WERI-Rb-1 (cell line): ENCODE measurements around the gene MBTPS1.
A peak's percentile ranks its signal among the peaks of the same experiment; 100 is the strongest.

ENCODE experiments used
- DNase-seq: peaks from one replicate; pipeline ENCODE4 v3.0.0-alpha.2; 2020
- H3K27ac ChIP-seq: fragments of 250-450 bp; sonication (Bioruptor Pico); 2 replicates; pipeline ENCODE4 v1.5.1; 2020; ENCODE audit warnings: mild to moderate bottlenecking, moderate library complexity
- H3K27me3 ChIP-seq: fragments of 250-450 bp; sonication (Bioruptor Pico); 2 replicates; pipeline ENCODE4 v1.5.1; 2021; ENCODE audit warnings: mild to moderate bottlenecking, low read depth, moderate library complexity; ENCODE audit not compliant: insufficient read depth, severe bottlenecking
- H3K36me3 ChIP-seq: fragments of 250-450 bp; sonication (Bioruptor Pico); 2 replicates; pipeline ENCODE4 v1.5.1; 2020; ENCODE audit warnings: mild to moderate bottlenecking, moderate library complexity
- H3K4me3 ChIP-seq: 2 replicates; pipeline ENCODE4 v1.5.1; 2011; ENCODE audit warnings: low read depth, mild to moderate bottlenecking, control low read depth, low read length
- H3K9me3 ChIP-seq: fragments of 250-450 bp; sonication (Bioruptor Pico); 2 replicates; pipeline ENCODE4 v1.5.1; 2021; ENCODE audit warnings: mild to moderate bottlenecking, moderate library complexity; ENCODE audit not compliant: severe bottlenecking
- CTCF ChIP-seq: IDR thresholded peaks from 2 replicates; pipeline ENCODE4 v1.5.1; 2011; ENCODE audit warnings: low read depth, mild to moderate bottlenecking, control low read depth, inconsistent platforms, low read length

The MBTPS1 gene

GRCh38 chr16:84087001-84087400, 29.7 kb downstream of the MBTPS1 start:
- peaks cover 22% of the 10 kb centered on the region for H3K36me3 ChIP-seq
- H3K27ac ChIP-seq: no peak overlapping the region
- H3K4me3 ChIP-seq: no peak overlapping the region
- no peak for TF ChIP-seq CTCF
- H3K9me3 ChIP-seq: no peaks in the 10 kb centered on the region
- DNase-seq: no peak
- H3K27me3 ChIP-seq: no peaks in the 10 kb centered on the region

GRCh38 chr16:84086341-84086740, 30.4 kb downstream of the MBTPS1 start:
- Histone ChIP-seq H3K27ac (no peak overlapping the region), H3K4me3 (no peak overlapping the region), H3K27me3 (no peaks in the 10 kb centered on the region), H3K36me3 (peaks cover 22% of the 10 kb centered on the region), H3K9me3 (no peaks in the 10 kb centered on the region)
- no peak for TF ChIP-seq CTCF
- no peak for DNase-seq

GRCh38 chr16:84085773-84086172, 31.0 kb downstream of the MBTPS1 start:
- no peak for DNase-seq
- Histone ChIP-seq H3K36me3 (peaks cover 22% of the 10 kb centered on the region), H3K4me3 (no peak overlapping the region), H3K27ac (no peak overlapping the region), H3K27me3 (no peaks in the 10 kb centered on the region), H3K9me3 (no peaks in the 10 kb centered on the region)
- TF ChIP-seq CTCF: no peak

- Histone ChIP-seq H3K27me3 (no peaks in the 10 kb centered on the region), H3K4me3 (no peak overlapping the region), H3K9me3 (no peaks in the 10 kb centered on the region), H3K27ac (no peak overlapping the region), H3K36me3 (peaks cover 19% of the 10 kb centered on the region)
- TF ChIP-seq CTCF: no peak
- DNase-seq: no peak
Observed at GRCh38 chr16:84085271-84085667, 31.5 kb downstream of the MBTPS1 start.

- peak; percentile 84 for TF ChIP-seq CTCF
- Histone ChIP-seq H3K9me3 (no peaks in the 10 kb centered on the region), H3K27me3 (no peaks in the 10 kb centered on the region), H3K4me3 (no peak overlapping the region), H3K36me3 (peaks cover 15% of the 10 kb centered on the region), H3K27ac (no peak overlapping the region)
- peak; percentile 61 for DNase-seq
Observed at GRCh38 chr16:84084570-84085270, 32.0 kb downstream of the MBTPS1 start.
